Mucosa of gallbladder (tissue), 1 donor: ENCODE measurements around the gene MAP6. TPM values are rescaled to one million over a fixed set of nuclear protein-coding genes. Genes with fewer than 3 reads are reported as not detected.
"Not testable (repeated sequence)": the region's sequence is repeated elsewhere in the genome, so short reads cannot be mapped to it uniquely, and the experiment has no call there.

Source experiments
- DNase-seq: peaks from one replicate; pipeline ENCODE4 v3.0.0-alpha.2; 2020; ENCODE audit warnings: low spot score
- total RNA-seq: library from RNA; stranded (reverse); gene quantifications from one replicate; pipeline ENCODE4 v1.2.1, GENCODE V29; 2021
- donor health status: DM: no; HTN: no; CAD: no.

Gene MAP6
- total RNA-seq = 13.3 TPM

DNA sequence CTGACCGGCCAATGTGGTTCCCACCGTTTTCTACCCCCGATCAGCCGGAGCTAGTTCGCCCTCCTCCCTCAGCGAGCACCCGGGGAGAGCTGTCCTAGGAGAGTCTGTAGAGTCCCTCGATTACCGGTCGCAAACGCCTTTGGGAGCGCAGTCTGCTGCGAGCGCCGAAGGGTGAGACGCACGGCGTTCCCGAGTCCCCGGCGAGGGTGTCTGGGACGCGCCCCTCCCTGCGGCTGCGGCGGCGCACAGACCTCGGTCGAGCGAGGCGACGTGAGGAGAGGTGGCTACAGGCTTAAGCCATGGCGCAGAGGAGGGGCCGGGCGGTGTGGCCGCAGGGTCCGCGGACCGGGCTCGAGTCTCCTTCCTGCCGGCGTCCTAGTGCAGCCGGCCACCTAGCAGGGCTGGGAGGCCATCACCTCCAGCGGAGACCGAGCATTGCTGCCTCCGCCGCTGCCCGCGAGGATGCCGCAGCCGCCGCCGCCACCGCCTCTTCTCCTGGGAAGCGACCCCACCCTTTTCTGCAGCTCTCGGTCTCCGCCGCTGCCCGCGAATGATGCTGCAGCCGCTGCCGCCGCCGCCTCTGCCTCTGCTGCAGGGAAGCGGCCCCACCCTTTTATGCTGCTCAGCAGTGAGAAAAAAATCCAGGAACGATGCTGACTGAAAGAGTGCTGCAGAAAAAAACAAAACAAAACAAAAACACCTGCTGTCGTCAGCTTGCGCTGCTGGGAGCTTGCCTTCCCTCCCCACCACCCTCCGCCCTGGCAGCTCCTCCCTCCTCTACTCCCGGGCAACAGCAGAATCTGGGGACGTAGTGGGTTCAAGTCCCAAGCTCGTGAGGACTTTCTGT, at the start of gene MAP6:
MAP6 (minus strand) TSS at position 588 of the 847 bp plus-strand sequence. CDS start 669 bp downstream, outside the sequence.
- DNase-seq = no peak

DNA sequence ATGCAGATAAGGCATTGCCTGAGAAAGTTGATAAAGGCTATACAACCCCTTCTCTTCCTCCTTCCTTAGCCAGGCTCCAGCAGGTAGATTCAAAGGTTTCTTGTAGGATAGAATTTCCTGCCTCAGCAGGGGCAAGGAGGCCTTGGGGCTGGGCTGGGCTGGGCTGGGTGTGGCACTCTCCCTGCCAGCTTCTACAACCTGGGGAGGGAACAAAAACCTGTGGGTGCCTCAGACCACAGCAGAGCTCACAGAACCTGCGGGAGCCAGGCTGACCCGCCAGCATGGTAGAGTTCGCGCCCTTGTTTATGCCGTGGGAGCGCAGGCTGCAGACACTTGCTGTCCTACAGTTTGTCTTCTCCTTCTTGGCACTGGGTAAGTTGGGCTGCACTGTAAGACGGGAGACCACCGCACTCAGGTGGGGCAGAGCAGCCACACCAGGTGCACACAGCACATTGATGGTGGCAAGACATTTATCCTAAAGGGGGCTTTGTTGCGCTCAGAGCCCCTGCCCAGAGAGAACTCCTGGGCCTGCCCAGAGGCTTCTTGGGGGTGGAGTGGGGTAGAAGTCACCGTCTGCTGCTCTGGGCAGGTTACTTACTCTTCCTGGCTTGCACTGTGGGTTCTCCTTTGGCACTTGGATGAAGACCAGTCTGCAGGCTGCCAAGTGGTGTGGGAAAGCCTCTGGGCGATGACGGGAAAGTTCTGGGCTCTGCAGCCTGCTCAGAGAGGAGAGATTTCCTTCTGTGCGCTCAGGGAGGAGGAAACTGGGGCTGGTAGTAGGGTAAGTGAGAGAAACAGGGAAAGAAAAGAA, 49.0 kb upstream of the MAP6 start, which contains the start of gene MOGAT2:
MOGAT2 (plus strand) TSS at position 231 of the 811 bp plus-strand sequence; CDS start at position 282, 51 bp downstream.
- peak; percentile 29 for DNase-seq

DNA sequence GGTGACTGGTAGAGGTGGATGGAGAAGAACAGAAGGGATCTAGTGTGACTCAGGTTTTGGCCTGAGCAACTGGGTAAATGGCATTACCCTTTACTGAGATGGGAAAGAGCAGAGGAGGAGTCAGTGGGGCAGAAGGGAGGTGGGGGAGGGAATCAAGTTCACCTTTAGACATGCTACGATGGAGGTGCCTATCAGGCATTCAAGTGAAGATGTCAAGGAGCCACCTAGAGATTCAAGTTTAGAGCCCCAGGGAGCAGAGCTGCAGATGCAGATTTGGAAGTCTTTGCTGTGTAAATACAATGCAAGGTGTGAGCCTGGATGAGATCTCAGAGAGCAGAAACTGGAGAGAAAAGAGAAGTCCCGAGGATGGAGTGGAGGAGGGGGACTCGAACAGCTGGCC, 47.8 kb upstream of the MAP6 start:
- no peak for DNase-seq

GRCh38 chr11:75715688-75716087, 46.9 kb upstream of the MAP6 start:
- DNase-seq = no peak

DNA sequence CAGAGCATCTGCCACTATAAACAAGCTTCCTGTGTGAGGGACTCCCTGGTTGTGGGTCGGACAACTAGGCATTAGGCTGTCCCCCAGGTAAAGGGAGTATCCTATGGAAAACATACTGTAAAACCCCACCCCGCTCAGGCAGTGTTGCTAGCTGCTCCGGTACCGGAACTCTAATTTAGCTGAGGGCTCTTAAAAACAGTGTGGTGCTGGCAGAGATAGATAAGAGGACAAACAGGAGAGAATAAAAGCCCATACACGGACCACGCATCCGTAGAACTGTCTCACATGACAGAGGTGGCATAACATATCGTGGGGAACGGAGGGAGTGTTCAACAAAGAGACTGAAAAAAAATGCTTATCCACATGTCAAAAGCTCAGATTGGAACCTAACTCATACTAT, 45.4 kb upstream of the MAP6 start:
- DNase-seq = no peak

DNA sequence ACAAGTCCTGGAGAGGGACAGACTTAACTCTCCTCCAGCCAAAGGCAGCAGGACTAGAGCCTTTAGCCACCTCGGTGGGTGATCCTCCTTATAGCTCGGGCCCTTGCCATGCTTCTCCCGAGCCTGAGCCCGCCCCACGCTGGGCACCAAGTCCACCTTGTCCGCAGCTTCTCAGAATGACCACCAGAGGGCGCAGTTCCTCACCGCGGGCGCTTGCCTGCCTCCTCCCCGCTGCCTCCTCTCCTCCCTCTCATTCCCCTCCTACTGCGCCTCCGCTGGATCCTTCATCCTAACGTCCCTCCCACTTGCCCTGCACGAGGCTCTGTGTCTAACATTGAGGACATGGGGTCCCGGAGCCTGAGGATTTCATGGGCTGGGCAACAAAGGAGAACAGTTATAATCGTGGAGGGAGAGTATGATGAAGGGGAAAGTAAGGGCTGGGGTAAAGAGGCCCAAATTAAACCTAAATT, 37.5 kb upstream of the MAP6 start:
- DNase-seq = peak; percentile 61

- DNase-seq = no peak
Measured at GRCh38 chr11:75705541-75705940, 36.7 kb upstream of the MAP6 start.

GRCh38 chr11:75703695-75704237, 34.9 kb upstream of the MAP6 start:
- no peak for DNase-seq

- DNase-seq = no peak
Measured at GRCh38 chr11:75700940-75701339, 32.1 kb upstream of the MAP6 start.

GRCh38 chr11:75697906-75698581, 29.2 kb upstream of the MAP6 start:
- no peak for DNase-seq

GRCh38 chr11:75691804-75692203, 23.0 kb upstream of the MAP6 start:
- DNase-seq = no peak

DNA sequence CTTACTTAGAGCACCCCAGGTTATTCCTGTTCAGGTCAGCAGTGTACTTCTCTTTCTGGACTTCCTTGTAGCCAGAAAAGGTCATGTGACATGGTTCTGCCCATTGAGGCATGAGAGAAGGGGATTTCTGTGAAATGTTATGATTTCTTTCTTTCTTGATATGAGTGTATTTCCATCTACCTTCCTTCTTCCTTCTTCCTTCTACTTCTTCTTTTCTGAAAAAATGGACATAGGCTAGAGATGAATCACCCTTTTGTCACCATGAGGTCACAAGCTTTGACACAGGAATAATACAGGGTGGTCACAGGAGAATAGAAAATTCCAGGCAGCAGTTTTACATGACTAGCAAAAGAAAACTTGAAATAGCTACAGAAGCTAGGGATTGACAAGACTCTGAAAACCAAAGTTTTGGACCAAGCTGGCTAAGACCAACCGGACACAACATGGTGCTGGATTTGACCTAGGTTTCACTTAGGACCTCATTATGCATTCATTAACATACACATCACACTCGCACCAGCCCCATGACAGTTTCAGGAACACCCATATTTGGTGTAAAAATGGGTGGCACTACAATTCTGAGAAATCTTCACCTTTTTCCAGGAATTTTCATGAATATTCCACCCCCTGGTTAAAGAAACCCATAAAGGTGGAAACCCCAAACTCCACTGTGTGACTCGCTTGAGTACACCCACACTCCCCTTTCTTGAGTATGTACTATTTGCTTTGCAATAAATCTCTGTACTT, 21.2 kb upstream of the MAP6 start:
- DNase-seq = no peak

DNA sequence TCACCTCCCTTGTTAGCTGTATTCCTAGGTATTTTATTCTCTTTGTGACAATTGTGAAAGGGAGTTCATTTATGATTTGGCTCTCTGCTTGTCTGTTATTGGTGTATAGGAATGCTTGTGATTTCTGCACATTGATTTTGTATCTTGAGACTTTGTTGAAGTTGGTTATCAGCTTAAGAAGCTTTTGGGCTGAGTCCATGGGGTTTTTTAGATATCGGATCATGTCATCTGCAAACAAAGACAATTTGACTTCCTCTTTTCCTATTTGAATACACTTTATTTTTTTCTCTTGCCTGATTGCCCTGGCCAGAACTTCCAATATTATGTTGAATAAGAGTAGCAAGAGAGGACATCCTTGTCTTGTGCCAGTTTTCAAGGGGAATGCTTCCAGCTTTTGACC, 15.0 kb upstream of the MAP6 start:
- not testable (repeated sequence) for DNase-seq

- DNase-seq = no peak
Measured at GRCh38 chr11:75679566-75679965, 10.7 kb upstream of the MAP6 start.

DNA sequence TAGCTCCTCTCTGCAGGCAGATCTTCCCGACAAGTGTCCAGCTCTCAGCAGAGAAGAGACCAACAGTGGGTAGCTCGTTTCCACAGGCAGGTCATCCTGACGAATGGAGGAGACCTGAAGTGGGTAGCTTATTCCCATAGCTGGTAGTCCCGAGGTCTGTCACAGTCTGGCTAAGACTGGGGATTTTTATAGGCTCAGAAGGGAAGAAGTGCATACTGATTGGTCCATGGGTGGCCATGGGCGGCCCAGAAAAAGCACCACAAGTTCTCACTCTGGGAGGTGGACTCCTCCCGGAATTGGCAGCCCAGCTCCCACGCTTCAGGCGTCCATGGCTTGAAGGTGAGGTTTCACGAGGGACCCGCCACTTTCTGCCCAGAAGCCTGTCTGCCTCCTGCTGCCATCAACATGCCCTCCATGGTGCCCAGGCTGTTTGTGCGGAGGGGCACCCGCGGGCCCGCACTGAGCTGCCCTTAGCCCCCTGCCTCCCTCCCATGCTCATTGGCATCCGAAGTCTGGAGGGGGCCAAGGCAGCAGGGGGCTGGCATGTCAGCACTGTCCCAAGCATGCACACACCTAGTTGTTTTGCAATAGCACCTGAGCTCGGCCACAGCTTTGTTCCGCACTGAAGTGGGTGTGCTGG, 9.9 kb upstream of the MAP6 start:
- no peak for DNase-seq

GRCh38 chr11:75677909-75678308, 9.1 kb upstream of the MAP6 start:
- no peak for DNase-seq

DNA sequence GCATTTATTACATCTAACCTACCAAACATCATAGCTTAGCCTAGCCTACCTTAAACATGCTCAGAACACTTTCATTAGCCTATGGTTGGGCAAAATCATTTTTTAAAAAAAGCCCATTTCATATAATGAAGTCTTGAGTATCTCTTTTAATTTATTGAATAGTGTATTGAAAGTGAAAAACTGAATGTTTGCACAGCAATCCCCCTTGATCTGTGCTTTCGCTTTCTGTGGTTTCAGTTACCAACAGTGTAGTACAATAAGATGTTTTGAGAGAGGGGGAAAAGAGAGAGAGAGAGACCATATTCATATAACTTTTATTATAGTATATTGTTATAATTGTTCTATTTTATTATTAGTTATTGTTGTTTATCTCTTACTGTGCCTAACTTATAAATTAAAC, 8.4 kb upstream of the MAP6 start:
- DNase-seq = no peak

- no peak for DNase-seq
Measured at GRCh38 chr11:75673977-75674582, 5.2 kb upstream of the MAP6 start.

DNA sequence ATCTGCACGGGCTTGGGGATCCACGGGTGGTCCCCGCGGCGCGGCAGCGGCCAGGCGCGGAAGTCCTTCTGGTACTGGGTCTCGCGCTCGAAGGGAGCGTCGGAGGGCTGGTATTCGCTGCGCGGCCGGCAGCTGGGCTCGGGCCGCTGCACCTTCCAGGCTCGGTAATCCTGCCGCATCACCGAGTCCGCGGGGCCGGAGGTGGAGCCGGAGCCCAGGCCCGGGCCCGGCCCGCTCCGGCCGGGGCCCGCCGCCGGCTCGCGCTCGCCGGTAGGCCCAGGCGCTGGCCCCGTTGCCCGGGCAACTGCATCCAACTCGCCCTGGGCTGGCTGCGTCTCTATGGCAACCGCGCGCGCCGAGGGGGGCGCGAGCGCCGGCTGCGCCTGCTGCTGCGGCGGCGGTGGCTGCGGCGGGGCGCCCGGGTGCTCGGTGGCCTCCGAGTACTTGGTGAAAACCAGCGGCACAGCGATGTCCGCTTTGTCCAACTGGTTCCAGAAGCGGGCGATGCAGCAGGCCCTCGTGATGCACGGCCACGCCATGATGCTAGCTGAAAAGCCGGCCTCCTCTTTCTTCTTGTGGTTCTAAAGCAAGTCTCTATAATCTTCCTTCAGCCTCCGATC, 897 bp downstream of the MAP6 start:
- peak; percentile 33 for DNase-seq
